Measurements from ENCODE around the gene VTA1.

DNA sequence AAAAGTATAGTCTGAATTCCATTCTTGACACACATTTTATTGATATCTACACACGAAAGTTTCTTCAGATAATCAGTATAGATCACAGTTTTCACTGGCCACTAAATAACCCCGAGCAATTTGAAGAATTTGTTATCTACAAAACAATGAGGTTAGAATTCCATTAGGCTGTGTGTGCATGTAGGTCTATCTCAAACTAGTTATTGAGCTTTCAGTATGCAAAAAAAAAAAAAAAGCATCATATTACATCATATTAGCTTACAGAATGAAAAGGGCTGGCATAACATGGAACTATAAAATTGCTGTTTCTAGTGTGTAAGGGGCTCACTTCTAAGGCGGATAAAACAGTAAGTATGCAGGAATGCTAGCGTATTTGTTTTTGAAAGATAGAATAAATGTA is 95.2 kb downstream of the VTA1 start:
- TF ChIP-seq, protein P1, sequence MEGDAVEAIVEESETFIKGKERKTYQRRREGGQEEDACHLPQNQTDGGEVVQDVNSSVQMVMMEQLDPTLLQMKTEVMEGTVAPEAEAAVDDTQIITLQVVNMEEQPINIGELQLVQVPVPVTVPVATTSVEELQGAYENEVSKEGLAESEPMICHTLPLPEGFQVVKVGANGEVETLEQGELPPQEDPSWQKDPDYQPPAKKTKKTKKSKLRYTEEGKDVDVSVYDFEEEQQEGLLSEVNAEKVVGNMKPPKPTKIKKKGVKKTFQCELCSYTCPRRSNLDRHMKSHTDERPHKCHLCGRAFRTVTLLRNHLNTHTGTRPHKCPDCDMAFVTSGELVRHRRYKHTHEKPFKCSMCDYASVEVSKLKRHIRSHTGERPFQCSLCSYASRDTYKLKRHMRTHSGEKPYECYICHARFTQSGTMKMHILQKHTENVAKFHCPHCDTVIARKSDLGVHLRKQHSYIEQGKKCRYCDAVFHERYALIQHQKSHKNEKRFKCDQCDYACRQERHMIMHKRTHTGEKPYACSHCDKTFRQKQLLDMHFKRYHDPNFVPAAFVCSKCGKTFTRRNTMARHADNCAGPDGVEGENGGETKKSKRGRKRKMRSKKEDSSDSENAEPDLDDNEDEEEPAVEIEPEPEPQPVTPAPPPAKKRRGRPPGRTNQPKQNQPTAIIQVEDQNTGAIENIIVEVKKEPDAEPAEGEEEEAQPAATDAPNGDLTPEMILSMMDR (IDR thresholded peaks at IDR 0.05), result no peak
- no peak for TF ChIP-seq POLR2A (IDR thresholded peaks at IDR 0.05)
